Neuronal stem cell (in vitro differentiated cells): ENCODE measurements around the gene NECAB2.

Experiments
- DNase-seq: peaks from one replicate; pipeline ENCODE4 v3.0.0-alpha.2; 2013; ENCODE audit warnings: low spot score
- H2AFZ ChIP-seq: one replicate; pipeline ENCODE4 v1.6.1; 2013; ENCODE audit warnings: mild to moderate bottlenecking, low read length, inconsistent platforms
- H2AK5ac ChIP-seq: 2 replicates; pipeline ENCODE4 v1.6.1; 2013; ENCODE audit warnings: low read depth, mild to moderate bottlenecking, inconsistent platforms, low read length, moderate library complexity, mixed read lengths
- H2BK120ac ChIP-seq: 2 replicates; pipeline ENCODE4 v1.6.1; 2013; ENCODE audit warnings: low read depth, mild to moderate bottlenecking, inconsistent platforms, low read length, moderate library complexity, mixed read lengths
- H2BK12ac ChIP-seq: one replicate; pipeline ENCODE4 v1.6.1; 2013; ENCODE audit warnings: low read length, inconsistent platforms
- H2BK15ac ChIP-seq: 2 replicates; pipeline ENCODE4 v1.6.1; 2013; ENCODE audit warnings: mild to moderate bottlenecking, low read length, inconsistent platforms, mixed read lengths
- H2BK5ac ChIP-seq: one replicate; pipeline ENCODE4 v1.6.1; 2013; ENCODE audit warnings: inconsistent platforms, mild to moderate bottlenecking, low read length, moderate library complexity
- H3K14ac ChIP-seq: one replicate; pipeline ENCODE4 v1.6.1; 2013; ENCODE audit warnings: low read length, inconsistent platforms
- H3K18ac ChIP-seq: 2 replicates; pipeline ENCODE4 v1.6.1; 2013; ENCODE audit warnings: low read length, inconsistent platforms
- H3K23ac ChIP-seq: 2 replicates; pipeline ENCODE4 v1.6.1; 2013; ENCODE audit warnings: low read depth, mild to moderate bottlenecking, mixed read lengths, low read length, inconsistent platforms; ENCODE audit not compliant: poor library complexity
- H3K27ac ChIP-seq: replicated peaks from 3 replicates; pipeline ENCODE4 v1.5.1; 2013; ENCODE audit warnings: low read length, inconsistent platforms
- H3K27me3 ChIP-seq, 3 experiments: 2 replicates each; pipeline ENCODE4 v1.6.1; 2013; ENCODE audit warnings: low read length in 3 of 3, mild to moderate bottlenecking in 2 of 3, inconsistent platforms in 1 of 3, low read depth in 1 of 3, mixed read lengths in 1 of 3, moderate library complexity in 1 of 3; ENCODE audit not compliant: control insufficient read depth in 3 of 3, insufficient read depth in 3 of 3
- H3K36me3 ChIP-seq, 2 donors: replicated peaks in 1 of 2; 2 replicates each; pipeline ENCODE4 v1.6.1; 2013; ENCODE audit warnings: low read length in 2 of 2; ENCODE audit not compliant: control insufficient read depth in 2 of 2, insufficient read depth in 2 of 2
- H3K4ac ChIP-seq: 2 replicates; pipeline ENCODE4 v1.6.1; 2013; ENCODE audit warnings: inconsistent platforms, mild to moderate bottlenecking, low read length, moderate library complexity
- H3K4me1 ChIP-seq, 2 donors: 1 replicate in 1 of 2; 2 replicates in 1 of 2; pipeline ENCODE4 v1.6.1; 2013; ENCODE audit warnings: low read length in 2 of 2, low read depth in 1 of 2; ENCODE audit not compliant: control insufficient read depth in 2 of 2, insufficient read depth in 1 of 2
- H3K4me2 ChIP-seq: one replicate; pipeline ENCODE4 v1.6.1; 2013; ENCODE audit warnings: mild to moderate bottlenecking, low read length, inconsistent platforms; ENCODE audit not compliant: insufficient read depth, poor library complexity, severe bottlenecking
- H3K4me3 ChIP-seq, 2 donors: 2 replicates each; pipeline ENCODE4 v1.5.1; 2013; ENCODE audit warnings: low read length in 2 of 2, mild to moderate bottlenecking in 2 of 2, inconsistent platforms in 1 of 2, moderate library complexity in 1 of 2
- H3K79me1 ChIP-seq: one replicate; pipeline ENCODE4 v1.6.1; 2013; ENCODE audit warnings: low read depth, mild to moderate bottlenecking, inconsistent platforms, low read length, moderate library complexity
- H3K9ac ChIP-seq: one replicate; pipeline ENCODE4 v1.6.1; 2013; ENCODE audit warnings: mild to moderate bottlenecking, low read depth, low read length, inconsistent platforms; ENCODE audit not compliant: poor library complexity
- H3K9me3 ChIP-seq, 2 donors: replicated peaks in 1 of 2; 2 replicates each; pipeline versions ENCODE3 to v1.6.1; 2013; ENCODE audit warnings: low read length in 2 of 2, mild to moderate bottlenecking in 2 of 2, inconsistent platforms in 1 of 2, low read depth in 1 of 2, mixed read lengths in 1 of 2, moderate library complexity in 1 of 2; ENCODE audit not compliant: control insufficient read depth in 2 of 2, insufficient read depth in 1 of 2
- H4K8ac ChIP-seq: one replicate; pipeline ENCODE4 v1.6.1; 2013; ENCODE audit warnings: low read depth, mild to moderate bottlenecking, inconsistent platforms, low read length, moderate library complexity
- H4K91ac ChIP-seq: one replicate; pipeline ENCODE4 v1.6.1; 2013; ENCODE audit warnings: low read length, low read depth, mild to moderate bottlenecking, inconsistent platforms; ENCODE audit not compliant: poor library complexity
- WGBS, 2 donors: extraction: QIAGEN DNeasy Blood & Tissue Kit; methylation state at CpG; one replicate each; pipeline ENCODE4 v1.1.7; 2013; ENCODE audit warnings: missing lambda C conversion rate in 2 of 2, mixed read lengths in 1 of 2; ENCODE audit not compliant: insufficient read length in 2 of 2, insufficient replicate concordance in 1 of 2; ENCODE audit errors: extremely low coverage in 2 of 2; 5-methylcytosine and 5-hydroxymethylcytosine counted together

Gene NECAB2

GRCh38 chr16:83966153-83966696 lies 1.8 kb upstream of the NECAB2 start:
- Histone ChIP-seq H4K8ac (no peak overlapping the region), H3K4ac (no peak overlapping the region), H3K4me3 (no peak overlapping the region), H3K9me3 (no peaks in the 10 kb centered on the region), H2BK15ac (peak overlapping the region; percentile 55), H3K14ac (no peak overlapping the region), H2AFZ (peak overlapping the region; percentile 17), H3K4me1 (peaks cover 7 to 8% of the 10 kb centered on the region in 2 donors), H3K18ac (peak overlapping the region; percentile 27), H3K4me2 (no peak overlapping the region), H3K23ac (no peak overlapping the region), H2BK12ac (no peak overlapping the region), H3K36me3 (no peaks in the 10 kb centered on the region), H3K79me1 (peaks cover 2% of the 10 kb centered on the region), H3K9ac (no peak overlapping the region), H2BK5ac (no peak overlapping the region), H3K27me3 (peaks cover 0 to 2% (median 0%) of the 10 kb centered on the region in 3 experiments), H2BK120ac (no peak overlapping the region), H2AK5ac (peak overlapping the region; percentile 77), H4K91ac (no peak overlapping the region), H3K27ac (no peak overlapping the region)
- DNase-seq, result no peak
- WGBS, 2 donors, result no CpG with 5 or more reads among the region's 13 CpGs

- no peaks in the 10 kb centered on the region for H3K36me3 ChIP-seq
- no peak overlapping the region for H3K23ac ChIP-seq
- no peak overlapping the region for H3K4me3 ChIP-seq
- no peak overlapping the region for H2BK12ac ChIP-seq
- H3K79me1 ChIP-seq, result peaks cover 2% of the 10 kb centered on the region
- H3K9ac ChIP-seq, result no peak overlapping the region
- H4K8ac ChIP-seq, result no peak overlapping the region
- peaks cover 8% of the 10 kb centered on the region in 2 donors for H3K4me1 ChIP-seq
- no peak overlapping the region for H3K18ac ChIP-seq
- no peak overlapping the region for H3K4me2 ChIP-seq
- no peak overlapping the region for H2AFZ ChIP-seq
- H3K9me3 ChIP-seq, result no peaks in the 10 kb centered on the region
- no peak overlapping the region for H2BK5ac ChIP-seq
- H3K14ac ChIP-seq, result no peak overlapping the region
- no peak overlapping the region for H2BK15ac ChIP-seq
- H3K27ac ChIP-seq, result no peak overlapping the region
- H2BK120ac ChIP-seq, result no peak overlapping the region
- no peak for DNase-seq
- H4K91ac ChIP-seq, result no peak overlapping the region
- WGBS, 2 donors, result no CpG with 5 or more reads among the region's 2 CpGs
- H3K4ac ChIP-seq, result no peak overlapping the region
- peaks cover 0 to 2% (median 0%) of the 10 kb centered on the region in 3 experiments for H3K27me3 ChIP-seq
- no peak overlapping the region for H2AK5ac ChIP-seq
Measured at GRCh38 chr16:83967091-83967490, 953 bp upstream of the NECAB2 start.

- peak overlapping the region; percentile 67 for H3K9ac ChIP-seq
- no CpG with 5 or more reads among the region's 87 CpGs for WGBS, 2 donors
- no peak overlapping the region for H4K8ac ChIP-seq
- peak overlapping the region; percentile 53 to 83 for H3K4me3 ChIP-seq
- H3K4me1 ChIP-seq, result peaks cover 8% of the 10 kb centered on the region in 2 donors
- H4K91ac ChIP-seq, result no peak overlapping the region
- H3K14ac ChIP-seq, result no peak overlapping the region
- no peaks in the 10 kb centered on the region for H3K36me3 ChIP-seq
- H3K18ac ChIP-seq, result peak overlapping the region; percentile 74
- H2BK5ac ChIP-seq, result no peak overlapping the region
- H2BK120ac ChIP-seq, result no peak overlapping the region
- H3K4ac ChIP-seq, result no peak overlapping the region
- H3K27ac ChIP-seq, result no peak overlapping the region
- H2BK15ac ChIP-seq, result peak overlapping the region; percentile 84
- peak; percentile 37 for DNase-seq
- peak overlapping the region; percentile 97 for H3K4me2 ChIP-seq
- no peak overlapping the region for H2AK5ac ChIP-seq
- peaks cover 2% of the 10 kb centered on the region for H3K79me1 ChIP-seq
- peak overlapping the region; percentile 92 for H2AFZ ChIP-seq
- no peaks in the 10 kb centered on the region for H3K9me3 ChIP-seq
- peak overlapping the region; percentile 78 for H3K23ac ChIP-seq
- peaks cover 0 to 2% (median 0%) of the 10 kb centered on the region in 3 experiments for H3K27me3 ChIP-seq
- no peak overlapping the region for H2BK12ac ChIP-seq
Measured at GRCh38 chr16:83968306-83968851, 335 bp downstream of the NECAB2 start.

GRCh38 chr16:83968891-83969649 lies 1.0 kb downstream of the NECAB2 start:
- peak overlapping the region; percentile 92 for H2AFZ ChIP-seq
- no CpG with 5 or more reads among the region's 45 CpGs for WGBS, 2 donors
- DNase-seq, result no peak
- H2AK5ac ChIP-seq, result peak overlapping the region; percentile 95
- no peak overlapping the region for H3K14ac ChIP-seq
- no peaks in the 10 kb centered on the region for H3K9me3 ChIP-seq
- peak overlapping the region; percentile 78 for H3K23ac ChIP-seq
- no peak overlapping the region for H3K4ac ChIP-seq
- H3K27me3 ChIP-seq, result peaks cover 0 to 2% (median 0%) of the 10 kb centered on the region in 3 experiments
- H2BK5ac ChIP-seq, result no peak overlapping the region
- peaks cover 2% of the 10 kb centered on the region for H3K79me1 ChIP-seq
- no peak overlapping the region for H2BK12ac ChIP-seq
- H3K9ac ChIP-seq, result peak overlapping the region; percentile 67
- no peak overlapping the region for H4K91ac ChIP-seq
- H3K36me3 ChIP-seq, result no peaks in the 10 kb centered on the region
- H3K4me1 ChIP-seq, result peaks cover 8 to 10% of the 10 kb centered on the region in 2 donors
- peak overlapping the region; percentile 97 for H3K4me2 ChIP-seq
- no peak overlapping the region for H3K27ac ChIP-seq
- peak overlapping the region; percentile 74 for H3K18ac ChIP-seq
- H2BK15ac ChIP-seq, result peak overlapping the region; percentile 84
- no peak overlapping the region for H2BK120ac ChIP-seq
- H4K8ac ChIP-seq, result no peak overlapping the region
- peak overlapping the region; percentile 53 to 83 for H3K4me3 ChIP-seq
